AG04449 (cell line): ENCODE results near the gene SENP1.

Experiments
- CTCF ChIA-PET: fragments of 350-600 bp; formaldehyde crosslinking; extraction: SDS; loops from one replicate; lab custom pipeline; 2021; ENCODE audit warnings: antibody characterized with exemption; lab: Yijun Ruan, JAX
- POLR2A ChIA-PET: fragments of 400-600, 350-600 bp; formaldehyde crosslinking; extraction: SDS; loops from one replicate; lab custom pipeline; 2020; ENCODE audit warnings: antibody characterized with exemption, inconsistent platforms; lab: Yijun Ruan, JAX
- DNase-seq: peaks from one replicate; pipeline ENCODE4 v3.0.0-alpha.2; 2010; ENCODE audit warnings: low read depth, low spot score
- H3K4me3 ChIP-seq: 2 replicates; pipeline ENCODE4 v1.5.1; 2011; ENCODE audit warnings: low read depth, mild to moderate bottlenecking, control low read depth, low read length
- TF ChIP-seq, protein P1 (sequence below): IDR thresholded peaks from one replicate; pipeline ENCODE4 v1.5.1; 2011; ENCODE audit warnings: mild to moderate bottlenecking, moderate library complexity, low read length, control low read depth, inconsistent platforms; ENCODE audit not compliant: insufficient read depth; ENCODE audit errors: missing control alignments

SENP1 gene

DNA sequence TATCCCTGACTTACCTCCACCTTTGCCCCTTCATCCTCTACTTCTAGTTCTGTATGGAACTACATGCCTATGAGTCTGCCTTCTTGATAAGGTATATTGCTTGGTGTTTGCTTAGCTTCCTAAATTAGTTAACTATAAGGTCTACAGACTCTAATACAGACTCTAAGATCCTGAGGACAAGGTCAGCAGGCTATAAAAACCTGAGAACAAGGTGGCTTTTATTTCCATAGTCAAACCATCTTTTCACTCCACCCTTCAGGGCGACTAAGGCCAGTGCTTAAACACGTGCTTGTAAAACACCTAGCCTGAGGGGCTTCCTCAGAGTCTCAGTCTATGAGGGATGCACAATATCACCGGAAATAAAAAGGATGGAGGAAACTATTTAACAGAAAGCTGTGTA is 65.5 kb downstream of the SENP1 start:
- TF ChIP-seq, protein P1, sequence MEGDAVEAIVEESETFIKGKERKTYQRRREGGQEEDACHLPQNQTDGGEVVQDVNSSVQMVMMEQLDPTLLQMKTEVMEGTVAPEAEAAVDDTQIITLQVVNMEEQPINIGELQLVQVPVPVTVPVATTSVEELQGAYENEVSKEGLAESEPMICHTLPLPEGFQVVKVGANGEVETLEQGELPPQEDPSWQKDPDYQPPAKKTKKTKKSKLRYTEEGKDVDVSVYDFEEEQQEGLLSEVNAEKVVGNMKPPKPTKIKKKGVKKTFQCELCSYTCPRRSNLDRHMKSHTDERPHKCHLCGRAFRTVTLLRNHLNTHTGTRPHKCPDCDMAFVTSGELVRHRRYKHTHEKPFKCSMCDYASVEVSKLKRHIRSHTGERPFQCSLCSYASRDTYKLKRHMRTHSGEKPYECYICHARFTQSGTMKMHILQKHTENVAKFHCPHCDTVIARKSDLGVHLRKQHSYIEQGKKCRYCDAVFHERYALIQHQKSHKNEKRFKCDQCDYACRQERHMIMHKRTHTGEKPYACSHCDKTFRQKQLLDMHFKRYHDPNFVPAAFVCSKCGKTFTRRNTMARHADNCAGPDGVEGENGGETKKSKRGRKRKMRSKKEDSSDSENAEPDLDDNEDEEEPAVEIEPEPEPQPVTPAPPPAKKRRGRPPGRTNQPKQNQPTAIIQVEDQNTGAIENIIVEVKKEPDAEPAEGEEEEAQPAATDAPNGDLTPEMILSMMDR = no peak
- H3K4me3 ChIP-seq = no peak overlapping the region
- POLR2A ChIA-PET = no interaction called here

DNA sequence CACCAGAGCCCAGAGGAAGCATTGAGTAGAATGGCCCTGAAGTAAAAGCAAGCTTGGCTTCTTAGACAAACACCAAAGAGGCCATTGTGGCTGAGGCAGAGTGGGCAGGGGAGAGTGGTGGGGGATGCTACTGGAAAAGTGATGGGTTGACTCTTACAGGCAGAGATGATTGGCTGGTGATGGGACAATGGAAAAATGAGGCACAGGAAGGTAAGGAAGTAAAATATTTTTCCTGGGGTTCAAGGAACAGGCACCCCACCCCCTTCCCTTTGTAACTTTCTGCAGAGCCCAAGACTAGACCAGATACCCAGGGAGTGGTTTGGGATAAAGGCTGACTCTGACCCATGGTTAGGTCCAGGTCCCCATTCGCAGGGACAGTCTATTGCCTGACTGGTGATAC is 66.7 kb downstream of the SENP1 start:
- H3K4me3 ChIP-seq = no peak overlapping the region
- no peak for DNase-seq
- ChIA-PET CTCF (no interaction called here), POLR2A (no interaction called here)
- TF ChIP-seq, protein P1 = no peak

More for the DNA sequence above, 65.5 kb downstream of the SENP1 start:
- CTCF ChIA-PET = interaction anchor here (1.3 kb wide), 1 partner anchor 125 kb away, joined by 3 read pairs; no protein-coding TSS in a partner anchor
- no peak for DNase-seq

DNA sequence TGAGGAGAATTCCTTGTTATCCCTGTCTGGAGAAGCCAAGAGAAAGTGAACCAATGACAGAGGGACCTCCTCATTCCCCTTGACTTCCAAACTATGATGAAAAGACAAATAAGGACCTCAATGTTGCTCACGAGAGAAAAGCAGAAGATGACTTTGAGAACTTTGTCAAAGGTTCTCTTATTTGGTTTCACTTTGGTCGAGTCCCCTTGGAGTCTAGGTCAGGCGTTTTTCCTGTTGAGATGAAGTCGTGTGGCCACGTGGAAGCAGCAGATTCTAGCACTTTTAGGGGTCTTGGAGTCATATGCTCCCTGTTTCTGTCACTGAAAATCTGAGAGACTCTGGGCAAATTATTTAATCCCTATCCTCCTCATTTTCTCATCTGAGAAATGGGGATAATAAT is 67.8 kb downstream of the SENP1 start:
- TF ChIP-seq, protein P1 = no peak
- H3K4me3 ChIP-seq = no peak overlapping the region
- CTCF ChIA-PET = no interaction called here
- POLR2A ChIA-PET = no interaction called here
- no peak for DNase-seq

DNA sequence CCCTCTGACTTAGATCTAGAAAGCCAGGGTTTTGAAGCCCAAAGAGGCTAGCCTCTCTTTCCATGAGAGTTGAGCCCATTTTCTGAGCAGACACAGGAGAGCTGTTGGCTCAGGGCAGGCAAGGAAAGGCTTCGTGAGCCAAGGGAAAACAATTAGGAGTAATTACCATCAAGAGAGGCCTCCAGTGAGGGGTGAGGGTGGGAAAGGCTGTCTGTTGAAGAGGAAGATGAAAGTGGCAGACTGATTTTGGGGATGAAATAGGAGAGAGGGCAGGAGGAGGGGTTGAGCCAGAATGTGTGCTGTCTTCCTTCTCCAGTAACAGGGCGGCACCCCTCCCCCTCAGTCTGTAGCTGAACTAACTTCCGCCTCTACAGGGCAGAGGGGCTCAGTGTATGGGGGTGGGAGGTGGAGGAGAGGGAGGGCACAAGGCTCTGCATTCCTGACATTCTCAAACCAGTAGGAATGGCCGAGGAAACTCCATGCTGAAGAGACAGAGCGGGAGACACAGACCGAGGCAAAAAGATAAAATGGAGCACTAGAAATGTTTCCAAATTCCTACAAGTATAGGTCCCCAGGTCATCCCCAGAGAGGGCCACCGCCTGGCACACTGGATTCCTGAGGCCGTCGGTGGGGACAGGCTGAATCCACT is 68.5 kb downstream of the SENP1 start:
- CTCF ChIA-PET = interaction anchor here (0.6 kb wide), 1 partner anchor 83 kb away, joined by 3 read pairs; no protein-coding TSS in a partner anchor
- POLR2A ChIA-PET = no interaction called here
- H3K4me3 ChIP-seq = no peak overlapping the region

DNA sequence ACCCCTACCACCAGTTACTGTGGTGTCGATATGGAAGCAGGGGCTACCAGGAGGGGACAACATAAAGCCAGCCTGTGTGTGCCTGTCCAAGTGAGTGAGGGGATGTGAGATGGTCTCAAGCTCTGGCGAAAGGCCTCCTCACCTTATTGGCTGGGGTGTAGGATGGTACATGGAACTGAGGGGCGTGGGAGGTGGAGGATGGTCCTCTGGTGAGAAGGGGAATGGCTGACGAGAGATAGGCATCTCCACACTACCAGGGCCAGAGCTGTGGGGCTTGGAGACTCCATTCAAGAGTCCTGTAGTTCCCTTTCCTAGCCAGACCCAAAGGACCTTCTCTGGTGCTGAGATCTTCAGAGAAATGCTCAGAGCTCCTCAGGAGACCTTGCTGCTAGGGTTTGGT is 69.1 kb downstream of the SENP1 start:
- POLR2A ChIA-PET = no interaction called here
- TF ChIP-seq, protein P1 = no peak
- CTCF ChIA-PET = no interaction called here
- no peak overlapping the region for H3K4me3 ChIP-seq
- no peak for DNase-seq

More for the DNA sequence above, 68.5 kb downstream of the SENP1 start:
- no peak for DNase-seq
- TF ChIP-seq, protein P1 = no peak

DNA sequence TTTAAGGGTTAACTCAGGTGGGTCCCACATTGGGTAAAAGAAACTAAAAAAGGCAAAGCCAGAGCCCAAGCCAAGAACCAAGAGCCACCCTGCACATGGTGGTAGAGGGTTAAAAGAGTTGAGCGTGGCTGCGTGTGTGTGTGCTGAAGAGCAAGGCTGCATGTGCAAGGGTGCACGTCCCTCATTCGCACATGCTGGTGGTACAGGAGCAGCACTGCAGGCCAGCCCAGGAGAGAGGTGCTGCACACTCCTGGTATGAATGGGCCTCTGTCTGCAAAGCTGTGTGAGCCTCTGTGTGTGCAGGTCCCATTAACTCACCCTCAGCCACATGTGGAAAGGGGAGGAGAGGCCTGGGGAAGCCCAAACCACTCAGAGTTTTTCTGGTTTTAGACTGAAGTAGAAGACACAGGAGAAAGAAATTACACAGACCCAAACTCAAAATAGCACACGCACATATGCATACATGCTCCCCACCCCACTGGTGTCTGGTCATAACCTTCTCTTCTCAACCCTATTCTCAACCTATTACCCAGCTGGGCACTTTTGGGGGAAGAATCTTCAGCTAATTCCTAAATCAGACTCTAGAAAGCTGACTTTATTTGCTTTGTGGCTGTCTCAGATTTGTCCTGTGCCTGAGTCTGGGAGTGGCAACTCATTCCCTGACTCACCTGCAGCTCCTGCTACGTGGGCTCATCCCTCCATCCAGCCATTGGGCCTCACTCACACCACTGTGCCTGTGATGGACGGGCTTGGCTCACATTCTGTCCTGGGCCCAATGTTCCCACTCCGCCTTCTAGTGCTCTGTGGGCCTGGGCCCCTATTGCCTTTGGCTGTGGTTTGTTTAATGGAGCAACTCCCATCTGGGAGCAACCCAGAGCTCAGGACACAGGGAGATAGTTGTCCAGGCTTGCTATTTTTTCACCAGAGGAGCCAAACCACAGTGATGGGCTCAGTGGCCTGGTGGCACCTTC is 70.8 kb downstream of the SENP1 start:
- POLR2A ChIA-PET = no interaction called here
- no peak for DNase-seq
- CTCF ChIA-PET = no interaction called here
- no peak overlapping the region for H3K4me3 ChIP-seq
- TF ChIP-seq, protein P1 = no peak
